PFSK-1 (cell line): ENCODE data around the gene DGKB.

Experiments used
- FOXP2 ChIP-seq: optimal IDR thresholded peaks from 2 replicates; pipeline ENCODE3; 2011; ENCODE audit warnings: borderline replicate concordance, control low read depth, inconsistent platforms; ENCODE audit not compliant: insufficient read depth; ENCODE audit errors: extremely low read length, extremely low read depth
- POLR2AphosphoS5 ChIP-seq: IDR thresholded peaks from 2 replicates; pipeline ENCODE4 v1.6.1; 2012; ENCODE audit warnings: low read depth, mild to moderate bottlenecking, control low read depth, low read length, moderate library complexity
- REST ChIP-seq, 2 experiments: IDR thresholded peaks; 2 replicates each; pipeline versions ENCODE4 v1.6.1 to v1.8.0; 2011 to 2012; ENCODE audit warnings: low read depth in 2 of 2, low read length in 2 of 2, control low read depth in 1 of 2, inconsistent platforms in 1 of 2, mild to moderate bottlenecking in 1 of 2, moderate library complexity in 1 of 2; ENCODE audit not compliant: insufficient read depth in 1 of 2
- SIN3A ChIP-seq: IDR thresholded peaks from 2 replicates; pipeline ENCODE4 v1.6.1; 2012; ENCODE audit warnings: mild to moderate bottlenecking, low read length, moderate library complexity, borderline replicate concordance; ENCODE audit not compliant: insufficient read depth
- TAF1 ChIP-seq: IDR thresholded peaks from 2 replicates; pipeline ENCODE4 v1.6.1; 2012; ENCODE audit warnings: low read length, control low read depth, borderline replicate concordance; ENCODE audit not compliant: insufficient read depth

DGKB gene

GRCh38 chr7:14233076-14233867 is 669.3 kb downstream of the DGKB start:
- TF ChIP-seq SIN3A (no peak), POLR2AphosphoS5 (no peak), TAF1 (no peak), FOXP2 (no peak), REST (IDR thresholded peaks at IDR 0.05; ENCODE audit: insufficient read depth in 1 of 2, low read depth in 2 of 2, low read length in 2 of 2) (no peak)

GRCh38 chr7:14229047-14229446 is 673.5 kb downstream of the DGKB start:
- TF ChIP-seq TAF1, result no peak
- TF ChIP-seq REST (IDR thresholded peaks at IDR 0.05; ENCODE audit: insufficient read depth in 1 of 2, low read depth in 2 of 2, low read length in 2 of 2), result no peak
- TF ChIP-seq POLR2AphosphoS5, result no peak
- no peak for TF ChIP-seq FOXP2
- TF ChIP-seq SIN3A, result no peak

- TF ChIP-seq POLR2AphosphoS5 (no peak), SIN3A (no peak), REST (IDR thresholded peaks at IDR 0.05; ENCODE audit: insufficient read depth in 1 of 2, low read depth in 2 of 2, low read length in 2 of 2) (no peak)
Measured at GRCh38 chr7:14228341-14228740, 674.2 kb downstream of the DGKB start.

- TF ChIP-seq SIN3A, result no peak
- TF ChIP-seq TAF1, result no peak
- TF ChIP-seq FOXP2, result no peak
- no peak for TF ChIP-seq POLR2AphosphoS5
- TF ChIP-seq REST (IDR thresholded peaks at IDR 0.05; ENCODE audit: insufficient read depth in 1 of 2, low read depth in 2 of 2, low read length in 2 of 2), result no peak
Measured at GRCh38 chr7:14226126-14226525, 676.4 kb downstream of the DGKB start.

- TF ChIP-seq REST (IDR thresholded peaks at IDR 0.05; ENCODE audit: insufficient read depth in 1 of 2, low read depth in 2 of 2, low read length in 2 of 2), result no peak
- TF ChIP-seq TAF1, result no peak
- no peak for TF ChIP-seq FOXP2
- no peak for TF ChIP-seq POLR2AphosphoS5
Measured at GRCh38 chr7:14219125-14219524, 683.4 kb downstream of the DGKB start.
